CD4-positive, alpha-beta memory T cell (primary cell): ENCODE results near the gene PRR35. TPM values are rescaled to one million over a fixed set of nuclear protein-coding genes. Genes with fewer than 3 reads are reported as not detected.

Experiments used
- CTCF ChIA-PET: fragments of 350-600 bp; sonication (Branson Sonifier 250); formaldehyde crosslinking; loops from one replicate; lab custom pipeline; 2021; ENCODE audit warnings: inconsistent platforms; ENCODE audit not compliant: partially characterized antibody; lab: Charles Lee
- POLR2A ChIA-PET: fragments of 350-600 bp; sonication (Branson Sonifier 250); formaldehyde crosslinking; loops from one replicate; lab custom pipeline; 2021; ENCODE audit not compliant: partially characterized antibody; lab: Charles Lee
- DNase-seq, 5 donors: peaks; one replicate each; pipeline versions ENCODE4 v3.0.0 to v3.0.0-alpha.2; 2020 to 2022; ENCODE audit warnings: mixed read lengths in 1 of 5
- H3K27ac ChIP-seq: one replicate; pipeline ENCODE4 v1.7.0; 2013; ENCODE audit warnings: low read depth, low read length
- H3K27me3 ChIP-seq: 2 replicates; pipeline ENCODE4 v1.7.0; 2013; ENCODE audit warnings: mild to moderate bottlenecking, low read length, moderate library complexity; ENCODE audit not compliant: insufficient read depth
- H3K36me3 ChIP-seq: 2 replicates; pipeline ENCODE4 v1.7.0; 2013; ENCODE audit warnings: mild to moderate bottlenecking, low read length, moderate library complexity; ENCODE audit not compliant: insufficient read depth
- H3K4me1 ChIP-seq: 2 replicates; pipeline ENCODE4 v1.7.0; 2013; ENCODE audit warnings: mild to moderate bottlenecking, low read length, moderate library complexity; ENCODE audit not compliant: insufficient read depth
- H3K4me3 ChIP-seq, 2 donors: one replicate each; pipeline ENCODE4 v1.7.0; 2013; ENCODE audit warnings: low read length in 2 of 2, mild to moderate bottlenecking in 1 of 2
- H3K9me3 ChIP-seq, 2 donors: one replicate each; pipeline ENCODE4 v1.7.0; 2013; ENCODE audit warnings: low read length in 2 of 2, control low read depth in 1 of 2; ENCODE audit not compliant: control insufficient read depth in 1 of 2
- H3K27ac Mint-ChIP-seq, 7 donors: one replicate each; pipeline ENCODE4 v1.8.0; 2020 to 2021; ENCODE audit warnings: mixed read lengths in 7 of 7, mild to moderate bottlenecking in 6 of 7, inconsistent platforms in 3 of 7, moderate library complexity in 3 of 7
- H3K27me3 Mint-ChIP-seq, 2 donors: one replicate each; pipeline ENCODE4 v1.8.0; 2020 to 2021; ENCODE audit warnings: mixed read lengths in 2 of 2
- H3K36me3 Mint-ChIP-seq, 2 donors: one replicate each; pipeline ENCODE4 v1.8.0; 2020 to 2021; ENCODE audit warnings: mixed read lengths in 2 of 2, inconsistent platforms in 1 of 2, mild to moderate bottlenecking in 1 of 2
- H3K4me1 Mint-ChIP-seq, 4 donors: one replicate each; pipeline ENCODE4 v1.8.0; 2020 to 2021; ENCODE audit warnings: mixed read lengths in 4 of 4, mild to moderate bottlenecking in 1 of 4
- H3K4me3 Mint-ChIP-seq, 8 donors: one replicate each; pipeline ENCODE4 v1.8.0; 2020 to 2021; ENCODE audit warnings: mixed read lengths in 8 of 8, mild to moderate bottlenecking in 7 of 8, moderate library complexity in 6 of 8, inconsistent platforms in 3 of 8
- H3K9me3 Mint-ChIP-seq, 8 donors: one replicate each; pipeline ENCODE4 v1.8.0; 2020 to 2021; ENCODE audit warnings: mixed read lengths in 8 of 8, mild to moderate bottlenecking in 5 of 8, inconsistent platforms in 3 of 8, moderate library complexity in 1 of 8
- intact Hi-C: fragments of 100-400 bp; cut with micrococcal nuclease; formaldehyde crosslinking; loops from one replicate; pipeline ENCODE4 v1.15.1; 2023
- polyA plus RNA-seq, 2 donors: library from polyadenylated mRNA; unstranded; fragments of 300-500 nt; fragmentation: Illumina TruSeq; gene quantifications; one replicate each; pipeline ENCODE4 v1.2.3, GENCODE V29; 2021
- total RNA-seq, 2 experiments: library from RNA; stranded (reverse); gene quantifications; one replicate each; pipeline ENCODE4 v1.2.3, GENCODE V29; 2021

PRR35 gene
- total and polyA plus RNA-seq, 4 experiments from 2014 or later, result not detected

GRCh38 chr16:558298-559020, 1.7 kb upstream of the PRR35 start:
- Mint-ChIP-seq H3K9me3 (no peaks in the 10 kb centered on the region), H3K27ac (no peak overlapping the region), H3K27me3 (peaks cover 0 to 7% of the 10 kb centered on the region in 2 donors), H3K4me3 (no peak overlapping the region), H3K4me1 (peaks cover 0 to 2% (median 0%) of the 10 kb centered on the region in 4 donors), H3K36me3 (peaks cover 0 to 1% of the 10 kb centered on the region in 2 donors)
- Histone ChIP-seq H3K4me3 (no peak overlapping the region), H3K36me3 (no peaks in the 10 kb centered on the region), H3K9me3 (no peaks in the 10 kb centered on the region), H3K27ac (no peak overlapping the region), H3K4me1 (no peaks in the 10 kb centered on the region), H3K27me3 (peaks cover 3% of the 10 kb centered on the region)
- DNase-seq, result no peak
- POLR2A ChIA-PET, result no interaction called here
- intact Hi-C loops, result no loop called here
- CTCF ChIA-PET, result no interaction called here

- ChIA-PET POLR2A (no interaction called here), CTCF (no interaction called here)
- intact Hi-C loops, result no loop called here
- Mint-ChIP-seq H3K36me3 (peaks cover 0 to 1% of the 10 kb centered on the region in 2 donors), H3K27ac (no peak overlapping the region), H3K27me3 (peaks cover 0 to 7% of the 10 kb centered on the region in 2 donors), H3K9me3 (no peaks in the 10 kb centered on the region), H3K4me3 (no peak overlapping the region), H3K4me1 (peaks cover 0 to 2% (median 0%) of the 10 kb centered on the region in 4 donors)
- no peaks in the 10 kb centered on the region for H3K36me3 ChIP-seq
- no peak overlapping the region for H3K4me3 ChIP-seq
- H3K27ac ChIP-seq, result no peak overlapping the region
- peaks cover 3% of the 10 kb centered on the region for H3K27me3 ChIP-seq
- no peaks in the 10 kb centered on the region for H3K9me3 ChIP-seq
- DNase-seq, result no peak
- H3K4me1 ChIP-seq, result no peaks in the 10 kb centered on the region
These were observed 1.2 kb upstream of the PRR35 start for GRCh38 chr16:559021-559380.

GRCh38 chr16:559411-560203, 587 bp upstream of the PRR35 start:
- H3K27me3 Mint-ChIP-seq, result peaks cover 0 to 7% of the 10 kb centered on the region in 2 donors
- no peak overlapping the region for H3K4me3 ChIP-seq

GRCh38 chr16:560701-561412, 663 bp downstream of the PRR35 start:
- Histone ChIP-seq H3K27ac (no peak overlapping the region), H3K27me3 (peaks cover 3% of the 10 kb centered on the region), H3K4me1 (peaks cover under 1% of the 10 kb centered on the region), H3K36me3 (no peaks in the 10 kb centered on the region), H3K9me3 (no peaks in the 10 kb centered on the region), H3K4me3 (no peak overlapping the region)
- DNase-seq, result no peak
- Mint-ChIP-seq H3K4me1 (peaks cover 0 to 2% (median 0%) of the 10 kb centered on the region in 4 donors), H3K36me3 (no peaks in the 10 kb centered on the region), H3K9me3 (no peaks in the 10 kb centered on the region), H3K4me3 (no peak overlapping the region), H3K27ac (no peak overlapping the region), H3K27me3 (peaks cover 0 to 7% of the 10 kb centered on the region in 2 donors)
- intact Hi-C loops, result no loop called here
- CTCF ChIA-PET, result no interaction called here
- POLR2A ChIA-PET, result no interaction called here

More at GRCh38 chr16:559411-560203, 587 bp upstream of the PRR35 start:
- H3K36me3 Mint-ChIP-seq, result no peaks in the 10 kb centered on the region
- H3K36me3 ChIP-seq, result no peaks in the 10 kb centered on the region
- no peak overlapping the region for H3K27ac ChIP-seq
- H3K4me1 ChIP-seq, result no peaks in the 10 kb centered on the region
- POLR2A ChIA-PET, result no interaction called here
- no peak overlapping the region for H3K4me3 Mint-ChIP-seq
- DNase-seq, result no peak
- no peak overlapping the region for H3K27ac Mint-ChIP-seq
- H3K27me3 ChIP-seq, result peaks cover 3% of the 10 kb centered on the region
- intact Hi-C loops, result no loop called here
- CTCF ChIA-PET, result no interaction called here
- peaks cover 0 to 2% (median 0%) of the 10 kb centered on the region in 4 donors for H3K4me1 Mint-ChIP-seq
- no peaks in the 10 kb centered on the region for H3K9me3 Mint-ChIP-seq
- H3K9me3 ChIP-seq, result no peaks in the 10 kb centered on the region

- Mint-ChIP-seq H3K27me3 (peaks cover 0 to 7% of the 10 kb centered on the region in 2 donors), H3K27ac (no peak overlapping the region), H3K4me1 (peaks cover under 1 to 2% (median 1%) of the 10 kb centered on the region in 4 donors), H3K4me3 (no peak overlapping the region), H3K9me3 (no peaks in the 10 kb centered on the region), H3K36me3 (no peaks in the 10 kb centered on the region)
- ChIA-PET CTCF (no interaction called here), POLR2A (interaction anchor here (0.6 kb wide), 1 partner anchor 26 kb away, joined by 3 read pairs; no protein-coding TSS in a partner anchor)
- DNase-seq, result no peak
- Histone ChIP-seq H3K4me1 (peaks cover 6% of the 10 kb centered on the region), H3K4me3 (no peak overlapping the region), H3K27me3 (peaks cover 3% of the 10 kb centered on the region), H3K27ac (no peak overlapping the region), H3K36me3 (no peaks in the 10 kb centered on the region), H3K9me3 (no peaks in the 10 kb centered on the region)
- intact Hi-C loops, result no loop called here
These were observed 1.2 kb downstream of the PRR35 start for GRCh38 chr16:561413-561794.

GRCh38 chr16:561957-562938, 2.1 kb downstream of the PRR35 start:
- peaks cover 3% of the 10 kb centered on the region for H3K27me3 ChIP-seq
- no peaks in the 10 kb centered on the region for H3K9me3 Mint-ChIP-seq
- peaks cover 0 to 7% of the 10 kb centered on the region in 2 donors for H3K27me3 Mint-ChIP-seq
- no peak for DNase-seq
- H3K36me3 Mint-ChIP-seq, result peaks cover 0 to 2% of the 10 kb centered on the region in 2 donors
- no peaks in the 10 kb centered on the region for H3K9me3 ChIP-seq
- CTCF ChIA-PET, result no interaction called here
- peak overlapping the region in 1 of 7 donors; percentile 6 for H3K27ac Mint-ChIP-seq
- H3K4me3 ChIP-seq, result no peak overlapping the region
- H3K4me1 Mint-ChIP-seq, result peaks cover 5 to 10% (median 9%) of the 10 kb centered on the region in 4 donors
- H3K27ac ChIP-seq, result no peak overlapping the region
- peak overlapping the region in 2 of 8 donors; percentile 24 to 27 for H3K4me3 Mint-ChIP-seq
- POLR2A ChIA-PET, result interaction anchor here (0.6 kb wide), 1 partner anchor 26 kb away, joined by 3 read pairs; no protein-coding TSS in a partner anchor
- H3K4me1 ChIP-seq, result peaks cover 15% of the 10 kb centered on the region
- intact Hi-C loops, result no loop called here
- H3K36me3 ChIP-seq, result no peaks in the 10 kb centered on the region
